HTR-8/SVneo (cell line): Measurements from ENCODE around the gene MEGF9.
"Not testable (repeated sequence)": the region's sequence is repeated elsewhere in the genome, so short reads cannot be mapped to it uniquely, and the experiment has no call there.

Source experiments
- DNase-seq: peaks from one replicate; pipeline ENCODE4 v3.0.0; 2011; ENCODE audit warnings: low spot score, mixed read lengths; ENCODE audit not compliant: insufficient read length
- FAIRE-seq: peaks from 2 replicates; lab custom pipeline; 2011; peaks lifted over from hg19 to GRCh38; lab: Jason Lieb, UNC

MEGF9 gene

DNA sequence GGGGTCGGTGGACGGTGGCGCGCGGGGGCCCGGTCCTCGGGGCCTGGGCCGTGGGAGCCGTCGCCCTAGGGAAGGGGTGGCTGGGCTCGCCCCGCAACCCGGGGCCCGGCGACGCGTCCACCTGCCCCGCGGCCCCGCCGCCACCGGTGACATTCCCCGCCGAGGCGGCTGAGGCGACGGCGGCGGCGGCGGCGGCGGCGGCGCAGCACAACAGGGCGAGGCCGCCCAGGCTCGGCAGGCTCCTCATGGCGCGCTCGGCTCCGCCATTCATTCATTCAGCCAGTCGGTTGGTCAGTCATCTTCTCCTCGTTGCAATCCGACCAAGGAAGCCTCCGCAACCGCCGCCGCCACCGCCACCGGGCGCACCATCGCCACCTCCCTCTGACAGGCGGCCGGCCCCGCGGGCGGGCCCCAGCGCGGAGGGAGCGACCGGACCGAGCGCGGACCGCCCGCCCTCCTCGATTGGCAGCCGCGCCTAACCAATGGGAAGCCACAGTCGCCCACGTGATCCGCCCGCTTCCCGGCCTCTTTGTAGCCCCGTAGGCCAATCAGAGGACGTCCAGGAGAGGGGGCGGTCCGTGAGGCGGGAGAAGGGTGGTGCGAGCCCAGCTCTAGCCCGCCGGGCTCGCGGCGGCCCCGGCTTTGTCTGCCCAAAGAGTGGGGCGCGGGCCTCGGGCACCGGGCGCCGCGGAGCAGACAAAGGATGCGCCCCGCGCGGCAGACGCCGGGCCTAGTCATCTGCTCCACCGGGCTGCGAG lies at the start of gene MEGF9:
Gene MEGF9, minus strand, starts transcription at position 383 of the 758 bp plus-strand sequence. Its CDS starts 112 bp downstream, at position 271.
- FAIRE-seq (peak; percentile 62), DNase-seq (peak; percentile 95)

GRCh38 chr9:120761006-120761405 lies 46.7 kb upstream of the MEGF9 start:
- FAIRE-seq, result no peak
- DNase-seq, result no peak

DNA sequence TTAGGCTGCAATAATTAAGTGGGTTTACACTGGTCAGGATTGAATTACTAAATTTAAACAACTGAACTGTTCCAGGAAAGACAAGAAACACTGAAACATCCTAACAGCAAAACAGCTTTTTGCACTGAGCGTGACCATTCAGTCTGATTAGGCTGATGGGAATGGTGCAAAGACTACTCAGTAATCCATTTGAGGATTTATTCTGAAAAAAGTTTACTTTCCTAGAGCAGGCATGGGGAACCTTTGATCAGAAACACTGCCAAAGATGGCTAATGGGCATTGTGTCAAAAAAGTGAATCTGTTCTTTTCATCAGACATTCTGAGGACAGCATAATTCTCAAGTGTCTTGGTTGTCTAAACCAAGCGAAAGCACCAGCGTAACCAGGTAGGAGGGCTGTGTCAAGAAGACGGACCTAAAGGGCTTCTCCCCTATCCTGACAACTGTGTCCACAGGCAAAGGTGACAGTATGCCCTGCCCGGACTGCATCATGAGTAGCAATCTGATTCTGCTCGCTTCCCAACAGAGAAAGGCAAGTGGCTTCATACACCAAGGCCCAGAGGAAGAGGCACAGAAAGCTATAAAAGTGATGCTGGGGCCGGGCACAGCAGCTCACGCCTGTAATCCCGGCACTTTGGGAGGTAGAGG lies 45.6 kb upstream of the MEGF9 start:
- FAIRE-seq (no peak), DNase-seq (no peak)

- DNase-seq (no peak), FAIRE-seq (no peak)
These were observed 44.3 kb upstream of the MEGF9 start for GRCh38 chr9:120758544-120758943.

- DNase-seq (no peak), FAIRE-seq (no peak)
These were observed 43.0 kb upstream of the MEGF9 start for GRCh38 chr9:120757026-120757913.

- DNase-seq, result no peak
- FAIRE-seq, result no peak
These were observed 42.3 kb upstream of the MEGF9 start for GRCh38 chr9:120756531-120756930.

DNA sequence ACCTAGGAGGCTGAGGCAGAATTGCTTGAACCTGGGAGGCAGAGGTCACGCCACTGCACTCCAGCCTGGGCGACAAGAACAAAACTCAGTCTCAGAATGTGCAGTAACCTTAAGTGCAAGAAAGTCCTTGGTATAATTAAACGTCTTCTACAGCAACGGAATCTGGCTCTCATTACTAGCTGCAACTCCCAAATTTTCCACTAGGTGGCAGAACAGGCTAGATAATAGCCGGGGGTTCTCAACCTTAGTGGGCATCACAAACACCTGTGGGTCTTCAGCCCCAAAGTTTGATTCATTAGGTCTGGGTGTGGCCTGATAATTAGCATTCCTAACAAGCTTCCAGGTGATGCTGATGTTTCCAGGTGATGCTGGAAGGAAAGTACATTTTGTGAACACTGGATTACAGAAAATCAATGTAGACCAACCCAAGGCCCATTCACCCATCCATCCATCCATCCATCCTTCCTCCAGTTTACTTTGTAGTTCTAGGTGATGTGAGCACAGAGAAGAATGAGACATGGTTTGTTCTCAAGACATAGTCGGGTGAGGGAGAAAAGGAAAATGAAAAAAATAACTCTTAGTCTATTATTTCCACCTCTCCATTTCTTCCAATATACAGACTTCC lies 41.7 kb upstream of the MEGF9 start:
- FAIRE-seq, result no peak
- peak; percentile 62 for DNase-seq

- DNase-seq (no peak), FAIRE-seq (no peak)
These were observed 40.8 kb upstream of the MEGF9 start for GRCh38 chr9:120755044-120755443.

- DNase-seq (no peak), FAIRE-seq (no peak)
These were observed 36.2 kb upstream of the MEGF9 start for GRCh38 chr9:120750421-120750820.

GRCh38 chr9:120746366-120746765 lies 32.1 kb upstream of the MEGF9 start:
- not testable (repeated sequence) for DNase-seq, FAIRE-seq

GRCh38 chr9:120745278-120745677 lies 31.0 kb upstream of the MEGF9 start:
- FAIRE-seq (no peak), DNase-seq (no peak)

- FAIRE-seq (no peak), DNase-seq (peak; percentile 55)
These were observed 28.7 kb upstream of the MEGF9 start for GRCh38 chr9:120742951-120743416.

DNA sequence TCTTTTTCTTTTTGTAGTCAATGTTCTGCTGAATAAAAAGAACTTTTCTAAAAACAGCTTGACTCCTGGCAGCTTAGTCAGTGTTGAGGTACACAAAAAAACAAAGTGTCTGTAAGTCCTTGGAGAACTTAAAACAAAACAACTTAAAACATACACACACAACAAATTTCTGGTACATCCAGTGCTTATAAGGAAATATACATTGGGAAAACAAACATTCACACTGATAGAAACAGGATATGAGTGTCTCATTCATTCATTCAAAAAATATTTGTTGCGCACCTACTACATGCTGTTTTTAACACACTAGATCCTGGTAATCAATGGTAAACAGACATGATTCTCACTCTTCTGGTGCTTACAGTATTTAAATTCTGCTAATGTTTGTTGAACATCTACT lies 27.4 kb upstream of the MEGF9 start:
- DNase-seq (no peak), FAIRE-seq (no peak)

DNA sequence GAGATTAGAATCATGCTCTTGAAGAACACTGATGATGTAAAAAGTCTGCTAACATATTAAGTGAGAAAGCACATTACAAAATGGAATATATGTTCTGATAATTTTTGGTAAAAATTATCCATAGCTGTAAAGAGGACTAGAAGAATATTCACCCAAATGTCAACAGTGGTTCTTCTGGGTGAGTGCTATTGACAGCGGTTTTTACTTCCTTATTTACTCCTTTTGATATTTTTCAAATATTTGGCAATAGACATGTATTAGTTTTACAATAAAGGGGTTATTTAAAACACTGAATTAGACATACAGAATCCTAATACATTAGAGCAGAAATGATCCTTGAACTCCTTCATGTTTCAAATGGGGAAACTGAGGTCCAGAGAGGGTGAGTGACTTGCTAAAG lies 26.9 kb upstream of the MEGF9 start:
- no peak for FAIRE-seq

DNA sequence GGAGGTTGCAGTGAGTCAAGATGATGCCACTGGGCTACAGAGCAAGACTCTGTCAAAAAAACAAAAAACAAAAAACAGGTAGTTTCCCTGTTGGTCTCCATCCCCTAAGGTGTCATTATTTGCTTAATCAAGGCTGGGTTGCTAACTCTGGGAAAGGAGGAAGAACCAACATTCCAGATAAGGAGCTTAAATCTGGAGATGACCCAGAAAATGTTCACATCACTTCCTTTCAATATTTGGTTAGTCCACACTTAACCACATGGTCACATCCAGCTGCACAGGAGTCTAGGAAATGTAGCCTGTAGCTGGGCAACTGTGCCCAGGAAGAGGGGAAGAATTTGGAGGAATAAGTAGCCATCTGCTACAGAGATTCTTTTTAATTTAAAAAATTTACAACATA lies 25.9 kb upstream of the MEGF9 start:
- no peak for FAIRE-seq
- no peak for DNase-seq

More for the DNA sequence above, 26.9 kb upstream of the MEGF9 start:
- no peak for DNase-seq

GRCh38 chr9:120737416-120738165 lies 23.3 kb upstream of the MEGF9 start:
- FAIRE-seq, result no peak

GRCh38 chr9:120736881-120737280 lies 22.6 kb upstream of the MEGF9 start:
- DNase-seq (no peak), FAIRE-seq (no peak)

More at GRCh38 chr9:120737416-120738165, 23.3 kb upstream of the MEGF9 start:
- no peak for DNase-seq

DNA sequence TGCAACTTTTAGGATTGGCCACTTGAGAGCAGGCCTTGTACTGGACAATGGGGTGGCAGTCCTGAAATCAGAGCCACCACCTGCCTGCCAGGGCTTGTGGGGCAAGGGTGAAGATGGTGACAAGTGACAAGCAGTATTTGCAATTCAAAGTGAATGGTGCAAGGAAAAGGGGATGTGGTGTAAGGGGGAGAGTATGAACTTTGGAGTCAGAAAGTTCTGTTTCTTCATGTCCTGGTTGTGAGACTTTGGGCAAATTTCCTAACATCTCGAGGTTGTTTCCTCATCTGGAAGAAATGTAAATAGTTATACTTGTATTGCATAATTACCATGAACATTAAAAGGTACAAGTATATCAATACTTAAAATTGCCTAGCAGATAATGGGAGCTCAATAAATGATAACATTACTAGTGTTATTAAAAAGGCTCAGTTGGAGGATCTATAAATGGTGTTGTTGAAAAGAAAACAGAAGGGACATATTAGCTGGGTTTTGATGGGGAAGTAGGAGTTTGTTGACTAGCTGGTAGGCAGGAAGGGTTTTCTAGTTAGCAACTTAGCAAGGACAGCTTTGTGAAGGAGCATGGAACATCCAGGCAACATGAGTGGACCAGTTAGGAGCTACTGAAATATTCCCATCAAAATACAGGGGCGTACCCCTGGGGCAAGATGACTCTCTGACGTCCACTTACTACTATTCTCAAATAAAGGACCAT lies 21.3 kb upstream of the MEGF9 start:
- FAIRE-seq (no peak), DNase-seq (no peak)
